Hematopoietic multipotent progenitor cell treated with erythropoietin and hydrocortisone succinate and interleukin-3 and kit ligand, for 4 days (in vitro differentiated cells): ENCODE measurements around the gene CFAP57.

Experiments used
- DNase-seq: peaks from one replicate; pipeline ENCODE4 v3.0.0-alpha.2; 2015

Gene CFAP57

GRCh38 chr1:43279666-43280065 lies 107.5 kb downstream of the CFAP57 start:
- no peak for DNase-seq

- DNase-seq, result no peak
Measured at GRCh38 chr1:43280692-43281091, 108.6 kb downstream of the CFAP57 start.

GRCh38 chr1:43282220-43283195 lies 110.4 kb downstream of the CFAP57 start:
- DNase-seq, result no peak

GRCh38 chr1:43284065-43284464 lies 111.9 kb downstream of the CFAP57 start:
- DNase-seq, result no peak

- DNase-seq, result no peak
Measured at GRCh38 chr1:43284546-43285110, 112.5 kb downstream of the CFAP57 start.

GRCh38 chr1:43285269-43285990 lies 113.3 kb downstream of the CFAP57 start, which contains the start of gene C1orf210:
C1orf210 (minus strand) TSS chr1:43285581; CDS start chr1:43283270, 2,311 bp downstream.
- no peak for DNase-seq

- no peak for DNase-seq
Measured at GRCh38 chr1:43286115-43286514, 114.0 kb downstream of the CFAP57 start.

GRCh38 chr1:43286533-43286932 lies 114.4 kb downstream of the CFAP57 start:
- no peak for DNase-seq

- DNase-seq, result no peak
Measured at GRCh38 chr1:43288058-43288784, 116.1 kb downstream of the CFAP57 start.

- no peak for DNase-seq
Measured at GRCh38 chr1:43288785-43289706, 116.9 kb downstream of the CFAP57 start.

- no peak for DNase-seq
Measured at GRCh38 chr1:43292216-43292615, 120.1 kb downstream of the CFAP57 start.

- DNase-seq, result no peak
Measured at GRCh38 chr1:43292679-43293078, 120.5 kb downstream of the CFAP57 start.

- no peak for DNase-seq
Measured at GRCh38 chr1:43293176-43293575, 121.0 kb downstream of the CFAP57 start.

GRCh38 chr1:43293896-43294760 lies 122.0 kb downstream of the CFAP57 start:
- DNase-seq, result no peak

GRCh38 chr1:43294761-43295160 lies 122.6 kb downstream of the CFAP57 start:
- no peak for DNase-seq

- no peak for DNase-seq
Measured at GRCh38 chr1:43296207-43296606, 124.1 kb downstream of the CFAP57 start.

- DNase-seq, result no peak
Measured at GRCh38 chr1:43298055-43298454, 125.9 kb downstream of the CFAP57 start.

- DNase-seq, result no peak
Measured at GRCh38 chr1:43299101-43299500, 127.0 kb downstream of the CFAP57 start.

GRCh38 chr1:43300378-43301094 lies 128.4 kb downstream of the CFAP57 start, which contains the start of gene TIE1:
TIE1 (plus strand) TSS chr1:43300982; CDS start chr1:43301072, 90 bp downstream.
- peak; percentile 27 for DNase-seq

- no peak for DNase-seq
Measured at GRCh38 chr1:43302201-43302600, 130.1 kb downstream of the CFAP57 start.
